ENCODE measurements around the gene TGIF2LY.
"Not testable (repeated sequence)": the region's sequence is repeated elsewhere in the genome, so short reads cannot be mapped to it uniquely, and the experiment has no call there.

TGIF2LY gene

DNA sequence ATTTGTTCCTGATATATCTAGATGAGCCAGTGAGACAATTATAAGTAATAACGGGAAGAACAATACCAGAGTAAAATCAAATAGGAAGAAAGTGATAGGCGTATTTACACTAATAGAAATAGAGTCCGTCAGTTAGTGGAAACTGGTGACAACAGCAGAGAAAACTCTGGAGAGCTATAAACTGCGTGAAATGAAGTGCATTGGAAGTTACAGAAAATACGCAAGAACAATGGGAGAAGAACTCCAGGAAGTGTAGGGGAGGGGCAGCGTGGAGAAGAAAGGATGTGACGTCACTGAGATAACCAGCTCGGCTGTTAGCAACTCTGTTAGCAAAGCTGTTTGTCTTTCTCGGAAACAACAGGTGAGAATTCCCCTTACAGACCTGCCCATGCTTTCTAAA, at the start of gene TGIF2LY:
TGIF2LY (plus strand) TSS at position 301 of the 400 bp plus-strand sequence. CDS start 178 bp downstream, outside the sequence.
- DNase-seq (ENCODE audit: low read depth) = not testable (repeated sequence)
